PC-9 (cell line): ENCODE results near the gene CYP24A1. TPM values are rescaled to one million over a fixed set of nuclear protein-coding genes. Genes with fewer than 3 reads are reported as not detected.

Experiments
- BruUV-seq: library from RNA; stranded (reverse); fragments of 400-500 nt; replicated peaks from 2 replicates; lab custom pipeline; 2021; lab: Mats Ljungman, UMichigan
- CTCF ChIA-PET: fragments of 300-600 bp; sonication (Branson Sonifier 250); formaldehyde crosslinking; loops from one replicate; lab custom pipeline; 2022; ENCODE audit warnings: antibody characterized with exemption; lab: Charles Lee
- POLR2A ChIA-PET: fragments of 300-600 bp; sonication (Branson Sonifier 250); formaldehyde crosslinking; loops from one replicate; lab custom pipeline; 2022; ENCODE audit warnings: antibody characterized with exemption; ENCODE audit not compliant: unreplicated experiment; lab: Charles Lee
- DNase-seq, 2 experiments: peaks; one replicate each; pipeline versions ENCODE4 v3.0.0 to v3.0.0-alpha.2; 2015 to 2022; ENCODE audit warnings: mixed read lengths in 1 of 2
- H2AFZ ChIP-seq: fragments of 200-600 bp; sonication (generic); 2 replicates; pipeline ENCODE4 v1.8.1; 2017; ENCODE audit warnings: antibody characterized with exemption
- H3F3A ChIP-seq: fragments of 200-600 bp; sonication (generic); 2 replicates; pipeline ENCODE4 v1.8.1; 2017; ENCODE audit warnings: antibody characterized with exemption, mild to moderate bottlenecking, low read depth; ENCODE audit not compliant: insufficient read depth
- H3K27ac ChIP-seq: fragments of 200-600 bp; sonication (generic); 2 replicates; pipeline ENCODE4 v1.6.1; 2016; ENCODE audit warnings: mixed run types
- H3K27me3 ChIP-seq: fragments of 200-600 bp; sonication (generic); 2 replicates; pipeline ENCODE4 v1.6.1; 2016; ENCODE audit warnings: low read depth, mixed run types; ENCODE audit not compliant: insufficient read depth
- H3K36me3 ChIP-seq: fragments of 200-600 bp; sonication (generic); 2 replicates; pipeline ENCODE4 v1.6.1; 2016; ENCODE audit warnings: low read depth, mixed run types
- H3K4me1 ChIP-seq: fragments of 200-600 bp; sonication (generic); replicated peaks from 2 replicates; pipeline ENCODE4 v1.6.1; 2016; ENCODE audit warnings: mixed run types; ENCODE audit not compliant: insufficient read depth
- H3K4me2 ChIP-seq: fragments of 200-600 bp; sonication (generic); 2 replicates; pipeline ENCODE4 v1.6.1; 2017; ENCODE audit warnings: mixed run types
- H3K4me3 ChIP-seq: fragments of 200-600 bp; sonication (generic); 2 replicates; pipeline ENCODE4 v1.6.1; 2016; ENCODE audit warnings: mixed run types
- H3K79me2 ChIP-seq: fragments of 200-600 bp; sonication (generic); 2 replicates; pipeline ENCODE4 v1.6.1; 2017; ENCODE audit warnings: low read depth, mixed run types
- H3K9me2 ChIP-seq: fragments of 200-600 bp; sonication (generic); 2 replicates; pipeline ENCODE4 v1.8.1; 2017; ENCODE audit warnings: mild to moderate bottlenecking; ENCODE audit not compliant: insufficient read depth
- H3K9me3 ChIP-seq: fragments of 200-600 bp; sonication (generic); 2 replicates; pipeline ENCODE4 v1.8.1; 2016; ENCODE audit warnings: low read depth; ENCODE audit not compliant: insufficient read depth
- H4K20me1 ChIP-seq: fragments of 200-600 bp; sonication (generic); 2 replicates; pipeline ENCODE4 v1.8.1; 2017; ENCODE audit not compliant: insufficient read depth
- EZH2 ChIP-seq: fragments of 200-600 bp; sonication (generic); IDR thresholded peaks from 2 replicates; pipeline ENCODE4 v1.8.0; 2017; ENCODE audit warnings: antibody characterized with exemption, low read depth
- intact Hi-C: fragments of 100-400 bp; cut with micrococcal nuclease; formaldehyde crosslinking; loops from one replicate; pipeline ENCODE4 v1.10.0; 2022; ENCODE audit not compliant: unreplicated experiment
- total RNA-seq: library from RNA; stranded (reverse); gene quantifications from 2 replicates; pipeline ENCODE4 v1.2.3, GENCODE V29; 2021
- TF ChIP-seq, protein P1 (sequence below): fragments of 200-600 bp; sonication (generic); conservative IDR thresholded peaks from 2 replicates; pipeline ENCODE4 v1.6.1; 2017; ENCODE audit warnings: mixed run types, antibody characterized with exemption, mild to moderate bottlenecking, moderate library complexity

Gene CYP24A1
- total RNA-seq, 1 experiment from 2014 or later: 4.9 TPM

DNA sequence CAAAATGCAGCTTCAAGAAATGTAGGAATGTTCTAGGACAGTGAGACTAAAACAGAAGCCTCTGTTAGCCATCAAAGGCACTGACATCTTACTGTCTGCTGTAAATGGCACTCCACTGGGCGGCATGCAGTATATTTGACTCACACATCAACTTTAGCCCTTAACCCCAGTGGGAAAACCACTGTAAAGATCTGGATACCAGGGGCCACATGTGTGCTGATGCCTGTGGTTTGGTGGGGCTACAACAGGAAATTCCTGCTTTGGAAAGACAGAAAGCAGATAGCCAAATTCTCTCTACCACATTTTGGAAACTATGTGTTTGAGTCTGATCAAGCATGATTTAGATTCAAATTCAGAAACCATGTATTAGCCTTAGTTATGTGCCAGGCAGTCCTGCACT is 38.4 kb upstream of the CYP24A1 start:
- Histone ChIP-seq H3K4me1 (peaks cover 15% of the 10 kb centered on the region), H3F3A (no peaks in the 10 kb centered on the region), H3K4me2 (no peak overlapping the region), H4K20me1 (peaks cover 24% of the 10 kb centered on the region), H3K27ac (no peak overlapping the region), H3K27me3 (no peaks in the 10 kb centered on the region), H3K36me3 (peaks cover 39% of the 10 kb centered on the region; the same call in 1 of the 2 replicates), H2AFZ (no peak overlapping the region), H3K4me3 (no peak overlapping the region), H3K9me3 (no peaks in the 10 kb centered on the region; the same call in 1 of the 2 replicates), H3K9me2 (no peaks in the 10 kb centered on the region), H3K79me2 (peaks cover 63% of the 10 kb centered on the region)
- BruUV-seq: no TSS peak
- POLR2A ChIA-PET: no interaction called here
- no peak for TF ChIP-seq EZH2
- TF ChIP-seq, protein P1, sequence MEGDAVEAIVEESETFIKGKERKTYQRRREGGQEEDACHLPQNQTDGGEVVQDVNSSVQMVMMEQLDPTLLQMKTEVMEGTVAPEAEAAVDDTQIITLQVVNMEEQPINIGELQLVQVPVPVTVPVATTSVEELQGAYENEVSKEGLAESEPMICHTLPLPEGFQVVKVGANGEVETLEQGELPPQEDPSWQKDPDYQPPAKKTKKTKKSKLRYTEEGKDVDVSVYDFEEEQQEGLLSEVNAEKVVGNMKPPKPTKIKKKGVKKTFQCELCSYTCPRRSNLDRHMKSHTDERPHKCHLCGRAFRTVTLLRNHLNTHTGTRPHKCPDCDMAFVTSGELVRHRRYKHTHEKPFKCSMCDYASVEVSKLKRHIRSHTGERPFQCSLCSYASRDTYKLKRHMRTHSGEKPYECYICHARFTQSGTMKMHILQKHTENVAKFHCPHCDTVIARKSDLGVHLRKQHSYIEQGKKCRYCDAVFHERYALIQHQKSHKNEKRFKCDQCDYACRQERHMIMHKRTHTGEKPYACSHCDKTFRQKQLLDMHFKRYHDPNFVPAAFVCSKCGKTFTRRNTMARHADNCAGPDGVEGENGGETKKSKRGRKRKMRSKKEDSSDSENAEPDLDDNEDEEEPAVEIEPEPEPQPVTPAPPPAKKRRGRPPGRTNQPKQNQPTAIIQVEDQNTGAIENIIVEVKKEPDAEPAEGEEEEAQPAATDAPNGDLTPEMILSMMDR: no peak
- no peak for DNase-seq
- CTCF ChIA-PET: no interaction called here
- intact Hi-C loops: no loop called here

DNA sequence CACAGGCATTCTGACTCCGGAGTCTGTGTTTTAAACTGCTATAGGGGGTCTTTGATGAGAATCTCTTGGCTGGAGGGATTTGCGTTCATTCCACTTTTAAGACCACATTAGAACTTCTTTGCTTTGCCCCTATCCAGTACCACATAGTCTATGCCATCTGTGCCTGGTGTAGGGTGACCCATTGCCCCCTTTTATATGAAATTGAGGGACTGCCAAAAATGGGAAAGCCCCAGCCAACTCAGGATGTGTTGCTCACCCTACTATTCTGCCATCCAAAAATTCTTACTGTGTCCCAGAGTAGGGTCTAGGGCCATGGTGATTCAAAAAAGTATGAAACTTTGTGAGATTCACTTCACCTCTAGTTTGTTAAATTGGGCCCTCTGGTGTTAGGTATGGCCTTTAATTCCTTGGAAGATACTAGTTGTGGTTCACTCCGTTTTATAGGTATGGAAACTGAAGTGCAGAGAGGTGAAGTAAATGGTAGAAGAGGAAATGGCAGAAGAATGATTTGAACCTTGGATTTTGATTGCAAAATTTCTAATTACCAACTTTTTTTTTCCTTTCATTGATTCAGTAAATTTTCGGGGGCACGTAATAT is 35.5 kb upstream of the CYP24A1 start:
- Histone ChIP-seq H3K36me3 (peaks cover 21% of the 10 kb centered on the region; the same call in 1 of the 2 replicates), H3K9me2 (no peaks in the 10 kb centered on the region), H3K27me3 (no peaks in the 10 kb centered on the region), H3K27ac (no peak overlapping the region), H3K79me2 (peaks cover 60% of the 10 kb centered on the region), H3K4me2 (peak overlapping the region; percentile 93), H3F3A (no peaks in the 10 kb centered on the region), H2AFZ (no peak overlapping the region), H3K9me3 (no peaks in the 10 kb centered on the region; the same call in 1 of the 2 replicates), H4K20me1 (peaks cover 20% of the 10 kb centered on the region; the same call in 1 of the 2 replicates), H3K4me1 (peaks cover 15% of the 10 kb centered on the region), H3K4me3 (peak overlapping the region; percentile 73)
- POLR2A ChIA-PET: no interaction called here
- TF ChIP-seq EZH2: no peak
- TF ChIP-seq, protein P1: 0 out of 2 replicates have a peak, but pooled peaks have one; percentile 25
- CTCF ChIA-PET: interaction anchor here (0.7 kb wide), 1 partner anchor 311 kb away, joined by 4 read pairs; no protein-coding TSS in a partner anchor
- intact Hi-C loops: loop anchor here (10.0 kb wide), 1 partner anchor 1965 kb away; no protein-coding TSS in a partner anchor
- DNase-seq: no peak
- no TSS peak for BruUV-seq

DNA sequence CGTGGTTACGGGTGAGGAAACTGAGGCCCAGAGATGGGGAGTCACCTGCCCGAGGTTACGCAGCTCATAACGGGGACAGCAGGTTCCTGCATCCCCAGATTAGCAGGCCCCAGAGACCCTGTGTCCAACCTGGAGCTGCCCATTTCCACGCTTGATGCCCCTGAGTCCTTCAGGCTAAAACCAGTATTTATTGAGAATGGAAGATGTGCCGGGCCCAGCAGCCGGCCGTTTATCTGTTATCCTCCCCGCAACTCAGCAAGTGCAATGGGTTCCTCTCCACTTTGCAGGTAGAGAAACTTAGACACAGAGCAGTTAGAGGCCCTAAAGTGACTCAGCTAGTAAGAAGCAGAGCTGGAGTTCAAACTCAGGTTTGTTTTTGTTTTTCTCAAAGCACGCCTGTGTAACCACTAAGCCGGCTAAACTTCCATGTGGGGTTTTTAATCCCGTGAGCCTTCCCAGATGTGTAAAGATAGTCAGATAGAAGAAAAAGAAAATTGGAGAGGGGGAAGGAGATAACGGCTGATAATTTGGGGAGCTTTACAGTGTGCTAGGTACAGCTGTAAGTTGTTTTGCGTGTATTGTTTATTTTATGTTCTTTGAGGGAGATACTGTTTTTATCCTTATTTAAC is 34.9 kb upstream of the CYP24A1 start:
- Histone ChIP-seq H3K27me3 (no peaks in the 10 kb centered on the region), H3K27ac (peak overlapping the region; percentile 86), H3K4me1 (peaks cover 15% of the 10 kb centered on the region), H3K9me2 (no peaks in the 10 kb centered on the region), H3K4me3 (peak overlapping the region; percentile 73), H3F3A (no peaks in the 10 kb centered on the region), H4K20me1 (peaks cover 20% of the 10 kb centered on the region; the same call in 1 of the 2 replicates), H3K9me3 (no peaks in the 10 kb centered on the region; the same call in 1 of the 2 replicates), H2AFZ (peak overlapping the region; percentile 85), H3K4me2 (peak overlapping the region; percentile 93), H3K79me2 (peaks cover 57% of the 10 kb centered on the region), H3K36me3 (peaks cover 21% of the 10 kb centered on the region; the same call in 1 of the 2 replicates)
- intact Hi-C loops: loop anchor here (10.0 kb wide), 1 partner anchor 1964 kb away; no protein-coding TSS in a partner anchor
- BruUV-seq: TSS peak; percentile 40
- no peak for DNase-seq
- CTCF ChIA-PET: interaction anchor here (0.6 to 0.7 kb wide), 3 partner anchors 112 to 513 kb away, joined by 3 to 4 read pairs (median 3); no protein-coding TSS in a partner anchor
- TF ChIP-seq, protein P1: no peak
- TF ChIP-seq EZH2: no peak
- POLR2A ChIA-PET: interaction anchor here (0.6 kb wide), 2 partner anchors 238 to 612 kb away, joined by 3 read pairs; no protein-coding TSS in a partner anchor
